ENCODE measurements around the gene FCRL2.
"Not testable (repeated sequence)": the region's sequence is repeated elsewhere in the genome, so short reads cannot be mapped to it uniquely, and the experiment has no call there.

The FCRL2 gene

GRCh38 chr1:157751283-157751682 is 25.6 kb downstream of the FCRL2 start:
- no peak for DNase-seq

DNA sequence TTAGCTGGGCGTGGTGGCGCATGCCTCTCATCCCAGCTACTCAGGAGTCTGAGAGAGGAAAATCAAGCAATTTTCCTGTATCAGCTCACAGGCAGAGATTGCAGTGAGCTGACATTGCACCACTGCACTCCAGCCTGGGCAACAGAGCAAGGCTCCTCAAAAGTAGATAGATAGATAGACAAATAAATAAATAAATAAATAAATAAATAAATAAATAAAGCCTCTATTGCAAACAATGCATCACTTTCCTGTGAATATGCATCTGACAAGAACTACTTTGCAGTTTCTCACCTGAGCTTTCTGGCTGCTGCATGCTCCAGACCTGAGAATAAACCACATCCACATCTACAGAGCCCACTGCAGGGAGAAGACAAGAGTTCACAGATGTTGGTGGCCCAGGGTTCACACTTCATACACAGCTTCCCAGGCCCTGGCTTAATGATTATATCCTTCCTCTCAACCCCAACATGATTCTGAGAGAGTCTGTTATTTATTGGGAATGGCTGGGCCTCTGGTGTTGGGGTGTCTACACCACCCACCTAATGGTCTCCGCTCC is 28.6 kb downstream of the FCRL2 start:
- DNase-seq, result no peak

DNA sequence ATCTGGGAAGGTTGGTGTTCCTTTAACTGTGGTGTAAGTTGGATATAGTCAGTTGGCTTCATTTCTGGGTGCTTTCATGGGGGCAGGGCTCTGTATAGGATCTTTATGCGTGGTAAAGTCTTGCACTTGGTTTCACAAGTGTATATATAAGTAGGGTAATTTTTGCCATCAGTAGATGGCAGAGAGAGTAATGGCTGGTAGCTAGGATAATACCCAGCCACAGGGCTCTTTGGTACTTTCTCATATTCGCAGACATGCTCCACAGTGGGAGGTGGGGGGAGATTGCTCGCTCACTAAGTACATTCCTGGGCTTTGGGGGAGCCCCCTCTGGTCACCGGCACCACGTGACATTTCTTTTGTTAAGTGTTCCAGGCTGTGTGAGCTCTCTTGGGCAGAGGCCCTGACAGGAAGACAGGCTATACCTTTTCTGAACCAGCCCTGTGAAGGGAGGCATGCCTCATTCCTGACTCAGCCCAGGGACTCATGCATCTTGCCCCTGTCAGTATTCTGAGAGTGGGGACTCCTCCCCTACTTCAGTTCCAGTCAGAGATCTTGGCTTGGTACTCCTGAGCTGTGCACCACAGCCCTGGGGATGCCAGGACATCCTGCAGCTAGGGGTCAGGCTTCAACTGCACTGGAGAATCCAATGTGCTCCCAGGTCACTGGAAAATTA is 37.6 kb downstream of the FCRL2 start:
- no peak for DNase-seq

GRCh38 chr1:157735991-157736390 is 40.9 kb downstream of the FCRL2 start:
- not testable (repeated sequence) for DNase-seq

DNA sequence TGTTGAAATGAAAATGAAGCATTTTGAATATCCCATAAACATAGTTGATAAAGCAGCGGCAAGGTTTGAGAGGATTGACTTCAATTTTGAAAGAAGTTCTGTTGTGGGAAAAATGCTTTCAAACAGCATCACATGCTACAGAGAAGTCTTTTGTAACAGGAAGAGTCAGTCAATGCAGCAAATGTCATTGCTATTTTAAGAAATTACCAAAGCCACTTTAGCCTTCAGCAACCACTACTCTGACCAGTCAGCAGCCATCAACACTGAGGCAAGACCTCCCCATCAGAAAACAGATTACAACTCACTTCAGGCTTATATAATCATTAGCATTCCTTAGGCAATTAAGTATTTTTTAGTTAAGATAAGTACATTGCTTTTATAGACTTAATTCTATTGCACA is 42.6 kb downstream of the FCRL2 start:
- DNase-seq, result no peak

GRCh38 chr1:157732755-157733154 is 44.2 kb downstream of the FCRL2 start:
- DNase-seq, result no peak

DNA sequence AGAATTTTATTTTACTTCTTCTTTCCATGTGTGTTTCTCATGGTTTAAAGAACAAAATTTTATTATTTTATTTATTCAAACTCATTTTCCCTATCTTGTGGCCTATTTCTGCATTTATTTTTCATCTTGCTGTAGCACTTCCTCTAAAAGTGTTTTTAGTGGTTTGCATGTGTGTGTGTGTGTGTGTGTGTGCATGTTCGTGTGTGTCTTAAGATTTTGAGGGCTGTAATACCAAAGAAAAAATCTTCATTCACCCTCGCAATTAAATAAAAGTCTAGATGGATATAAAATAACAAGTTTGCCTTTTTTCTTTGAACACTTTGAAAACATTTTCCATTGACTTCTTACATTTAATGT is 51.7 kb downstream of the FCRL2 start:
- DNase-seq, result no peak

DNA sequence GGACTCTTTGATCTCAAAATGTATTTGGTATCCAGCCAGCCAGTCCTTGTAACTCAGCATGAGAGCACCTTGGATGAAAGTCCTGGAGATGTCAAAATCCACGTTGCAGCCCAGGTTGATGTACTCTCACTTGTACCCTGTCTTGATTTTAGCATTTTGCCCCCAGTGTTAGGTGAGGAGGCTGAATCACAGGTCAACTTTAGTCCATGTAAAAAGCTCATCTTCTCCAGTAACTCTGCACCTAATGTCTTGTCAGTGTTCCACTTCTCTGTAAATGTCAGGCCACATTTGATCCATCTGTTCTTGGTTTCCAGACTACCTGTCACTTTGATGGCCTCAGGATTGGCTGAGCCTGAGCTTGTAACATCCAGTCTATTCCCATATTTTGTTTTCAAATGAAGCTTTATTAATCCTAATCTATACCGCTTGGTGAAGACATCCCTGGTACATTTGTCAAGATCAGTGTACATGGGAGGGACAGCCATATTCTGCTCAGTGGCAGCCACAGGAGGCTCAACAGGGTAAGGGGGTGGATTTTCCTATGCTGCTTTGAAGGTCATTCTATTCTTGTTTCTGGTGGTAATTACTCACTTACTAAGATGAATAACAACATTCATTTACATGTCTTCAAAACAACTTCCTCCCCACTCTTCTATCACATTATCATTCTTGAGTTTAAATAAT is 52.3 kb downstream of the FCRL2 start:
- DNase-seq, result no peak

DNA sequence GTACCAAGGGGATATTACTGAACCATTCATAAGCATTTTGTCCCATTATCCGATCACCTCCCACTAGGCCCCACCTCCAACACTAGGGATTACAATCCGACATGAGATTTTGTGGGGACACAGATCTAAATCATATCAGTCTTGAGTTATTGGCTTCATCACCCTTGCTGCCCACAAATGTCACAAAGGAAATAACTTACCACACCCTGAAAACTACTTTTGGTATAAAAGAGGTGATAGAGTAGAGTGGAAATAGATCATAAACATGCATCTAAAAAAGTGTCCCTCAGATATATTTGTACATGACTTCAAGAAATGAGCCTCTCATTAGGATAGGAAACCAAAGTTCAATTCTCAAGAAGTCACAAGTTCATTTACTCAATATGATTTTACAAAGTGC is 53.8 kb downstream of the FCRL2 start:
- no peak for DNase-seq

DNA sequence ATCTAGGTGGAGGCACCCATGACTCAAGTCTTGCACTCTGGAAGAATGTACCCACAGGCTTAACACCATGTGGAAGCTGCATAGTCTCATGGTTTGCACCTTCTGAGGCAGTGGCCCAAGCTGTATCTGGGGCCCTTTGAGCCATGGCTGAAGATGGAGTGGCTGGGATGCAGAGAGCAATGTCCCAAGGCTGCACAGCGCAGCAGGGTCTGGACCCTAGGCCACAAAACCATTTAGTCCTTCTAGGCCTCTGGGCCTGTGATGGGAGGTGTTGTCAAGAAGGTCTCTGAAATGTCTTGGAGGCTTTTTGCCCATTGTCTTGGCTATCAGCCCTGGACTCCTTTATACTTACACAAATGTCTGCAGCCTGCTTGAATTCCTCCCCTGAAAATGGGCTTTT is 54.9 kb downstream of the FCRL2 start:
- no peak for DNase-seq

- DNase-seq, result no peak
These were observed 61.2 kb downstream of the FCRL2 start for GRCh38 chr1:157715736-157716135.

DNA sequence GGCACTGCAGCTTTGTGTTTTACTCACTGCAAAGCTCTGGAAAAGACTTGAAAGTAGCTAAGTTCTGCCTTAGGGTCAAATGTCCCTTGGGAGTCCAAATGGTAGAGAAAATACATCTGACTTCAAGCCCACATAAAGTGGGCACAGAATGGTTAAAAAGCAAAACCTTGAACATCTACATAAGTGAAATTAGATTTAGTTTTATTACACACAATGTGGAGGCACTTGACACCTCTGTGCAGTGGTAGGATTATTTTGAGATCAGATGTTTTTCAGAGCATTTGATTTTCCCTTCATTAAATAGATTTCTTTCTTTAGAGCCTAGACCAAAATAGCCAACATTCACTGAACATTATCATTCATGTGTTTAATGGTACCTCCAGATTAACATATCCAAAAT is 65.1 kb downstream of the FCRL2 start:
- no peak for DNase-seq

GRCh38 chr1:157704878-157705277 is 72.1 kb downstream of the FCRL2 start:
- no peak for DNase-seq

DNA sequence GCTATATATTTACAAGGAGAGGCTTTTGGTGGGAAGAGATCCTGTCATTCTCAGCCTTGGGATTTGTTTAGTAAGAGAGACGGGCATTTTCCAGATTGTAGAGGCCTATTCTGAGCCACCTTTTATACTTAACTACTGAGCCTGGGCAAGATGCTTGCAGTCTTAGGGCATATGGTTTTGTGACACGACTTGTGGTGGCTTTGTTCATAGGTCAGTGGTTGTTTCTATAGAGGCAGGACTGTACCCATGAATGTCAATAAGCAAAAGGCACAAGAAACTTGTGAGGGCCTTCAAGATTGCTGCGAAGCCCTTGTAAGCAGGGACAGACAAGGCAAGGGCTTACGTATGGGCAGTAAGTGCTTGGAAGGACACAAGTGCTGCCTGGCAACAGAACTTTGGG is 73.0 kb downstream of the FCRL2 start:
- no peak for DNase-seq

- DNase-seq, result no peak
These were observed 74.6 kb downstream of the FCRL2 start for GRCh38 chr1:157702308-157702825.

GRCh38 chr1:157700732-157701131 is 76.2 kb downstream of the FCRL2 start, which contains the start of gene FCRL3:
TSS of gene FCRL3 (minus strand) at chr1:157700769. CDS start at chr1:157700489, 280 bp downstream.
- DNase-seq, result no peak

- no peak for DNase-seq
These were observed 76.6 kb downstream of the FCRL2 start for GRCh38 chr1:157700305-157700704.

DNA sequence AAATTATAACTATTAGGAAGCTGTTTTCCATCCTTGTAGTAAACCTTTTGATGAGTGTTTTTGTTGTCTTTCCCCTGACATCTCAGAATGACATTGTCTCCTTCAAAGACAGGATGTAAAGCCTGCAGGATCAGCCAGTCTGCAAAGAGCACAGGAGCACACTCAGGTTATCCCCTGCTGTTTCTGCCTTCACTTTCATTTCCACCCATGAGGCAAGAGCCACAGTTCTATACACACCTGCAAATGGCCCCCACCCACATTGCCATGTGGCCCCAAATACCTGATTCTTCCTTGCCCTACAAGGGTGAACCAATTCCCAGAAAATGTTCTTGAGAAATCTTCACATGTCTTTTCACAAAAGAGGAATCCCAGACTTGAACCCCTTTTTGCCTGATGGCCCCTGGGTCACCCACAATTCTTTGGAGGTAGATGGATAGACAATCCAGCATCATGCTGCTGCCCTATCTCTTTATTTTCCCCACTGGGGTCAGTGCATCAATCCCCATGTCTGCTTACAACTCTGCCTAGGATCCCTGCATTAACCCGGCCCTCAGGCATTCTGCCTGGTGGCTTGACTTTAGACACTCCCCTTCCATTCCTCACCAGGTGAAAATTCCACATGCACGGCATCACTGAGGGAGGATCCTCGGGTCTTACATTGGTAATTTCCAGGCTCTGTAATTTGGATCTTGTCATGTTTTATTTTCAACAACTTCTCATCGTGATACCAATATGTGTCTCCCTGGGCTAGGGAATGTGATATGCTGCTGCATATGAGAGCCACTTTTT is 79.0 kb downstream of the FCRL2 start:
- DNase-seq, result no peak

DNA sequence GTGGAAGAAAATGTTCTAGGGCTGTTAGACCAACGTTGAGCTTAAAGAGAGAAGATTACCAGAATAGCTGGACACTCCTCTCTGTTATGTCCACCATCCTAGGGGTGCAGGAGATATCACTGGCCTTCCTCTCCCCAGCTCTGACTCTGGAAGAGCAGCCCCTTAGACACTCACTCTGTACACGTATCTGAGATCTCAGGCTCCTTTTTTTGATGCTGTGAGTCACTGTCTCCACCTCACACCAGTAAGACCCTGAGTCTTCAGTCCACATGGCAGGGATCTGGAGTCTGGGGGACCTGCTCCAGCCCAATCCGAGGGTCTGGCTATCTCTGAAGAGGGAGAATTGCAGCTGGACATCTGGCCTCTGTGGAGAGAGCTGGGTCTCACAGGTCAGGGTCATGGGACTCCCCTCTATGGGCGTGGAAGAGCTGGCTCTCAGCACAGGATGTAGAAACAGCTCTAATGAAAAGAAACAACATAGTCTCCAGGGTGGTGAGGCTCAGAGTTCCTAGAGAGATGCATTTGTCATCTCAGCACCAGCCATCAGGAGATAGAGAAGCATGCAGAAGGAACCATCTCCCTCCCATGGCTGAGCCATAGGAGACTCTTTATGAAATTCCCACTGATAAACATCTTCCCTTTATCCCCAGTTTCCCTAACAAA is 79.8 kb downstream of the FCRL2 start:
- DNase-seq, result no peak
